K562 (cell line): ENCODE data around the gene ARL13B. TPM values are rescaled to one million over a fixed set of nuclear protein-coding genes. Genes with fewer than 3 reads are reported as not detected.

Experiments
- ELF4 ChIP-seq: fragments of 450-650 bp; formaldehyde crosslinking; IDR thresholded peaks from 2 replicates; pipeline ENCODE4 v1.4.0; 2022; ENCODE audit warnings: missing genetic modification characterization
- HNRNPLL ChIP-seq: fragments of 200-400 bp; formaldehyde crosslinking; IDR thresholded peaks from 2 replicates; pipeline ENCODE4 v1.6.1; 2017; ENCODE audit warnings: low read length, low read depth, mild to moderate bottlenecking; ENCODE audit not compliant: poor library complexity, severe bottlenecking
- NFE2L1 ChIP-seq: fragments of 450-650 bp; IDR thresholded peaks from 2 replicates; pipeline ENCODE4 v1.6.1; 2016; ENCODE audit warnings: missing genetic modification characterization, low read depth, mild to moderate bottlenecking, missing compliant biosample characterization, moderate library complexity, borderline replicate concordance
- NRF1 ChIP-seq, 2 experiments: fragments of 450-650 bp; IDR thresholded peaks in 1 of 2; conservative IDR thresholded peaks in 1 of 2; 2 replicates each; pipeline ENCODE4 v1.6.1; 2014; ENCODE audit warnings: mild to moderate bottlenecking in 2 of 2
- SMAD3 ChIP-seq: fragments of 450-650 bp; formaldehyde crosslinking; conservative IDR thresholded peaks from 2 replicates; pipeline ENCODE4 v1.4.0; 2020; ENCODE audit warnings: mild to moderate bottlenecking
- SMARCC2 ChIP-seq: fragments of 450-650 bp; IDR thresholded peaks from 2 replicates; pipeline ENCODE4 v1.6.1; 2017; ENCODE audit warnings: antibody characterized with exemption, moderate library complexity, mild to moderate bottlenecking, low read depth
- TAF15 ChIP-seq: fragments of 200-400 bp; formaldehyde crosslinking; IDR thresholded peaks from 2 replicates; pipeline ENCODE4 v1.6.1; 2017; ENCODE audit warnings: mild to moderate bottlenecking, low read depth, low read length, moderate library complexity
- ZNF707 ChIP-seq: fragments of 250-450 bp; sonication (Bioruptor Pico); conservative IDR thresholded peaks from 2 replicates; pipeline ENCODE4 v1.8.0; 2022; ENCODE audit warnings: inconsistent platforms, mild to moderate bottlenecking, moderate library complexity
- polyA plus RNA-seq, 8 experiments: library from polyadenylated mRNA; depleted of rRNA in 4 of 8; stranded (reverse) in 5 of 8; unstranded in 3 of 8; fragments of >200 nt; fragmentation: Nextera tagmentation in 2 of 8; fragmentation: Illumina TruSeq in 1 of 8; extraction: Ambion mirVana in 2 of 8; extraction: Trizol in 1 of 8; gene quantifications; 2 replicates each; pipeline versions ENCODE4 v1.2.1 to v1.2.3, GENCODE V29; 2011 to 2014; ENCODE audit warnings: inconsistent platforms in 1 of 8, missing spikeins in 1 of 8
- total RNA-seq, 7 experiments: library from RNA; depleted of rRNA in 6 of 7; stranded (reverse); fragments of >200 nt in 6 of 7; fragmentation: Illumina TruSeq in 2 of 7; extraction: Trizol in 2 of 7; gene quantifications; 2 replicates each; pipeline versions ENCODE4 v1.2.1 to v1.2.3, GENCODE V29; 2011 to 2021; ENCODE audit warnings: low replicate concordance in 1 of 7
- TF ChIP-seq, protein P1 (sequence below): IDR thresholded peaks from 2 replicates; pipeline ENCODE4 v1.6.1; 2012; ENCODE audit warnings: low read depth, low read length, improper control_type of control experiment, borderline replicate concordance
- TF ChIP-seq, protein P2 (sequence below): IDR thresholded peaks from 2 replicates; pipeline ENCODE4 v1.6.1; 2011; ENCODE audit not compliant: insufficient read length; ENCODE audit errors: extremely low read depth
- TF ChIP-seq, protein P3 (sequence below): fragments of 450-650 bp; IDR thresholded peaks from 2 replicates; pipeline ENCODE4 v1.6.1; 2016; ENCODE audit warnings: low read depth, mild to moderate bottlenecking, moderate library complexity
- TF ChIP-seq, protein P4 (sequence below), 2 experiments: fragments of 450-650 bp; formaldehyde crosslinking in 1 of 2; IDR thresholded peaks; 2 replicates each; pipeline versions ENCODE4 v1.4.0 to v1.6.1; 2014 to 2020; ENCODE audit warnings: mild to moderate bottlenecking in 2 of 2, borderline replicate concordance in 1 of 2, low read depth in 1 of 2

The ARL13B gene
- total and polyA plus RNA-seq, 9 of the 15 experiments (the other 6 are each of a cell fraction or from before 2014, with no cell fraction given): 4.1 to 16.9 (median 12.2) TPM

DNA sequence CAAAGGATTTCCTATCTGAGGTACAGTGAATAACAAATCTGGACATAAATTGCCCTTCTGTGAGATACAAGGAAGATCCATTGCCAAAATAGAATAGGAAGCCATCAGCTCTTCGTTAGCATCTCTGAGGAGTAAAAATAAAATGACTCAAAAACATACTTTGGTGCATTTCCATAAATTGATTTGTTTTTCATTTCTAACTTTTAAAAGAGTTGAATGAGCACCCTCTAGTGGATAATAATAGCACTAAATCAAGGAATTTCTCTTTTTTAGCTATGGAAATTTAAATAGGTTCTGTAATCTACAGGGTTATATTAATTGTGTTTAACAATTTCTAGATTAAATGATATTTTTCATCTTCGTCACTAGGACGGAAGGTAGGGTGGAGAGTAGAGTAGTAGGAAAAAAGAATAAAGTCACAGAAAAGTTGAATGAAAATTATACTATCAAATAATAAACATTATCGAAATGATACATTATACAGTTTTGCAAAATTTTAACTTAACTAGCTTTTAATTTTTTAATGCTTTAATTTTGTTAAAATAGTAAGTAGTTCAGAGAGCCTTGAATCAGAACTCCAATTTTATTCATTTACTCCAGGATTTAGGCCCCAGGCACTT lies 89.3 kb downstream of the ARL13B start (continued):
- no peak for TF ChIP-seq NRF1 (conservative IDR thresholded peaks at IDR 0.05 in 1 of 2, IDR thresholded peaks at IDR 0.05 in 1 of 2)
- TF ChIP-seq, protein P1, sequence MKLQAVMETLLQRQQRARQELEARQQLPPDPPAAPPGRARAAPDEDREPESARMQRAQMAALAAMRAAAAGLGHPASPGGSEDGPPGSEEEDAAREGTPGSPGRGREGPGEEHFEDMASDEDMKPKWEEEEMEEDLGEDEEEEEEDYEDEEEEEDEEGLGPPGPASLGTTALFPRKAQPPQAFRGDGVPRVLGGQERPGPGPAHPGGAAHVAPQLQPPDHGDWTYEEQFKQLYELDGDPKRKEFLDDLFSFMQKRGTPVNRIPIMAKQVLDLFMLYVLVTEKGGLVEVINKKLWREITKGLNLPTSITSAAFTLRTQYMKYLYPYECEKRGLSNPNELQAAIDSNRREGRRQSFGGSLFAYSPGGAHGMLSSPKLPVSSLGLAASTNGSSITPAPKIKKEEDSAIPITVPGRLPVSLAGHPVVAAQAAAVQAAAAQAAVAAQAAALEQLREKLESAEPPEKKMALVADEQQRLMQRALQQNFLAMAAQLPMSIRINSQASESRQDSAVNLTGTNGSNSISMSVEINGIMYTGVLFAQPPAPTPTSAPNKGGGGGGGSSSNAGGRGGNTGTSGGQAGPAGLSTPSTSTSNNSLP: 0 out of 2 replicates have a peak, but pooled peaks have one; percentile 57
- TF ChIP-seq, protein P2, sequence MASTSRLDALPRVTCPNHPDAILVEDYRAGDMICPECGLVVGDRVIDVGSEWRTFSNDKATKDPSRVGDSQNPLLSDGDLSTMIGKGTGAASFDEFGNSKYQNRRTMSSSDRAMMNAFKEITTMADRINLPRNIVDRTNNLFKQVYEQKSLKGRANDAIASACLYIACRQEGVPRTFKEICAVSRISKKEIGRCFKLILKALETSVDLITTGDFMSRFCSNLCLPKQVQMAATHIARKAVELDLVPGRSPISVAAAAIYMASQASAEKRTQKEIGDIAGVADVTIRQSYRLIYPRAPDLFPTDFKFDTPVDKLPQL: no peak
- TF ChIP-seq SMAD3: no peak
- no peak for TF ChIP-seq TAF15
- TF ChIP-seq NFE2L1 (tag): no peak
- no peak for TF ChIP-seq SMARCC2
- TF ChIP-seq, protein P3, sequence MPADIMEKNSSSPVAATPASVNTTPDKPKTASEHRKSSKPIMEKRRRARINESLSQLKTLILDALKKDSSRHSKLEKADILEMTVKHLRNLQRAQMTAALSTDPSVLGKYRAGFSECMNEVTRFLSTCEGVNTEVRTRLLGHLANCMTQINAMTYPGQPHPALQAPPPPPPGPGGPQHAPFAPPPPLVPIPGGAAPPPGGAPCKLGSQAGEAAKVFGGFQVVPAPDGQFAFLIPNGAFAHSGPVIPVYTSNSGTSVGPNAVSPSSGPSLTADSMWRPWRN: no peak
- TF ChIP-seq ZNF707 (CRISPR knock-in tag): no peak
- TF ChIP-seq ELF4: no peak
- TF ChIP-seq, protein P4, sequence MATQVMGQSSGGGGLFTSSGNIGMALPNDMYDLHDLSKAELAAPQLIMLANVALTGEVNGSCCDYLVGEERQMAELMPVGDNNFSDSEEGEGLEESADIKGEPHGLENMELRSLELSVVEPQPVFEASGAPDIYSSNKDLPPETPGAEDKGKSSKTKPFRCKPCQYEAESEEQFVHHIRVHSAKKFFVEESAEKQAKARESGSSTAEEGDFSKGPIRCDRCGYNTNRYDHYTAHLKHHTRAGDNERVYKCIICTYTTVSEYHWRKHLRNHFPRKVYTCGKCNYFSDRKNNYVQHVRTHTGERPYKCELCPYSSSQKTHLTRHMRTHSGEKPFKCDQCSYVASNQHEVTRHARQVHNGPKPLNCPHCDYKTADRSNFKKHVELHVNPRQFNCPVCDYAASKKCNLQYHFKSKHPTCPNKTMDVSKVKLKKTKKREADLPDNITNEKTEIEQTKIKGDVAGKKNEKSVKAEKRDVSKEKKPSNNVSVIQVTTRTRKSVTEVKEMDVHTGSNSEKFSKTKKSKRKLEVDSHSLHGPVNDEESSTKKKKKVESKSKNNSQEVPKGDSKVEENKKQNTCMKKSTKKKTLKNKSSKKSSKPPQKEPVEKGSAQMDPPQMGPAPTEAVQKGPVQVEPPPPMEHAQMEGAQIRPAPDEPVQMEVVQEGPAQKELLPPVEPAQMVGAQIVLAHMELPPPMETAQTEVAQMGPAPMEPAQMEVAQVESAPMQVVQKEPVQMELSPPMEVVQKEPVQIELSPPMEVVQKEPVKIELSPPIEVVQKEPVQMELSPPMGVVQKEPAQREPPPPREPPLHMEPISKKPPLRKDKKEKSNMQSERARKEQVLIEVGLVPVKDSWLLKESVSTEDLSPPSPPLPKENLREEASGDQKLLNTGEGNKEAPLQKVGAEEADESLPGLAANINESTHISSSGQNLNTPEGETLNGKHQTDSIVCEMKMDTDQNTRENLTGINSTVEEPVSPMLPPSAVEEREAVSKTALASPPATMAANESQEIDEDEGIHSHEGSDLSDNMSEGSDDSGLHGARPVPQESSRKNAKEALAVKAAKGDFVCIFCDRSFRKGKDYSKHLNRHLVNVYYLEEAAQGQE (IDR thresholded peaks at IDR 0.05; ENCODE audit: borderline replicate concordance): peak; percentile 14; the same call in 1 of the 2 replicates
- TF ChIP-seq, protein P4 (CRISPR knock-in tag; IDR thresholded peaks at IDR 0.05; ENCODE audit: low read depth): no peak
- no peak for TF ChIP-seq HNRNPLL
